GM12864 (cell line): ENCODE results near the gene CELSR1.

ENCODE experiments used
- DNase-seq: peaks from one replicate; pipeline ENCODE4 v3.0.0-alpha.2; 2011; ENCODE audit warnings: low read depth
- H3K4me3 ChIP-seq: 2 replicates; pipeline ENCODE4 v1.5.1; 2011; ENCODE audit warnings: mild to moderate bottlenecking, low read depth, low read length, control low read depth
- CTCF ChIP-seq: IDR thresholded peaks from 2 replicates; pipeline ENCODE4 v1.5.1; 2011; ENCODE audit warnings: low read depth, mild to moderate bottlenecking, moderate library complexity, low read length, control low read depth, inconsistent platforms; ENCODE audit errors: missing control alignments

CELSR1 gene

DNA sequence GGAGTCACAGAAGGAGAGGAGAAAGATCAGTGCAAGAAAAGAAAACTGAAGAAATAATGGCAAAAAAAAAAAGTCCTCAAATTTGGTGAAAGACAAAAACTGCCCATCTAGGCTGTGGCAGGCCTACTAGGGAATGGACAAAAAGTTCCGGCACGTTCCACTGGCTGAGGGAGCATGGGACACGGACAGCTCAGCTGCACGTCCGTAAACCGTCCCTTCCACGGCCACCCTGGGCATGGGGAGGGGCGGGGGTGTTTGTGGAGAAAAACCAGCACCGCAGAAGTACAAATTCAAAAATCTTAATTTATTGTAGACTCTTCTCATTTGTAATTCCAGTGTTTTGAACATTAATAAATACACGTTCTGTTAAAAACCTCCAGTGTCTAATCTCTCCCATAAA is 176.5 kb downstream of the CELSR1 start:
- H3K4me3 ChIP-seq = no peak overlapping the region
- no peak for DNase-seq
- no peak for TF ChIP-seq CTCF

GRCh38 chr22:46360097-46360496 is 177.3 kb downstream of the CELSR1 start:
- TF ChIP-seq CTCF = no peak
- H3K4me3 ChIP-seq = no peak overlapping the region
- no peak for DNase-seq

DNA sequence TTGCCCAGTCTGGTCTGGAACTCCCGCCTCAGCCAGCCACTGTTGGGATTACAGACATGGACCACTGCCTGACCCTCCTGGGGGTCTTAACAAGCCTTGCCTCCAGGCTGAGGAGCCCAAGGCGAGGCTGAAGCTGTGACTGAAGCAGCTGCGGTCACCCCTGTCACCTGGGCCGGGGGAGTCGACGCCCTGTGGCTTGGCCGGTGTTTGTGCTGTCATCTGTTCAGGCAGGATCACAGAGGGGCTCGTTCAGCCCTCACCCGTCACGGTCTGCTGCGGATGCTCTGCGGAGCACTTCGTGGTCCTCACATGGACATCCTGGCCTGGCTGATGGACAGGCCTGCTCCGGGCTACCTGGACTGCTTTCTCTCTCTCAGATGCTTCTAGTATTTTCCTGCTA is 178.1 kb downstream of the CELSR1 start:
- no peak for DNase-seq
- no peak for TF ChIP-seq CTCF
- no peak overlapping the region for H3K4me3 ChIP-seq

GRCh38 chr22:46358766-46359165 is 178.7 kb downstream of the CELSR1 start:
- no peak overlapping the region for H3K4me3 ChIP-seq
- no peak for TF ChIP-seq CTCF
- no peak for DNase-seq

- no peak for TF ChIP-seq CTCF
- no peak for DNase-seq
- no peak overlapping the region for H3K4me3 ChIP-seq
Observed at GRCh38 chr22:46357711-46358520, 179.5 kb downstream of the CELSR1 start.

DNA sequence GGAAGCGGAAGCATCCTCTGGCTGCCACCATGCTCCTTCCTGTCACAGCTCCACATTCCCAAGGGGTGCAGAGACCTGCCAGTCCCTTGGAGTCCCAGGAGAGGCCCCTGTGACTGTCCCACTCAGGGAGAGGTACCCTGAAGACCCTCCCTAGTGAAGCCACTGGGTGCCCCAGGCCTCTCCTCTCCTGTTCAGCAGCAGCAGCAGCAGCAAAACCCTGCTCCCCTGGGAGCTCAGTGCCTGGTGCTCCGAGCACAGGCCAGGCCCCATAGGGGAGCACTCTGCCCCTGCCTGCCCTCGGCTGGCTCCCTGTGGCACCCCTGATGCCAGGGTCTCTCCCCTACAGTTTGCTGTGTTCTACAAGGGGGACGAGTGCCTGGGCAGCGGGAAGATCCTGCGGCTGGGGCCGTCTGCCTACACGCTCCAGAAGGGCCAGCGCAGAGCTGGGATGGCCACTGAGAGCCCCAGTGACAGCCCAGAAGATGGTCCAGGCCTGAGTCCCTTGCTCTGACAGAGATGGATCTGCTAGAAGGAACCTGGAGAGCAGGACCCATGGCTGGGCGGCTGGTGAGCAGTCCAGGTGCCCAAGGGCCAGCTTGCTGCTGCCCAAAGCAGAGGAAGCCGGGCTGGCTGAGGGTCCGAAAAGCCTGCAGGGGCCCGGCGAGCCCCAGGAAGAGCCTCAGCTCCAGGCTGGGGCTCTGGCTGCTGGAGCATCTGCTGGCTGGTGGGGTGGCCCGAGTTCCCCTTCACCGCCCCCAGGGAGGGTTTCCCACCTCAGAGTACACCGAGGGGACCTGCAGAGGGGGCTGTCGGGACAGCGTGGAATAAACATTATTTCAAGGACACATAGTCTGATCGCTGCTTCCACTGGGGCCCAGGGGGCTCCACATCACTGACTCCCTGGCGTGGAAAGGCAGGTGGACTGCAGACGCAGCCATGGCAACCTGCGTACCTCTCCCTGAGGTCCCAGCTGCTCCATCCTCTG is 180.6 kb downstream of the CELSR1 start:
- no peak for TF ChIP-seq CTCF
- no peak for DNase-seq
- no peak overlapping the region for H3K4me3 ChIP-seq
